ENCODE measurements around the gene PHF12.
"Not testable (repeated sequence)": the region's sequence is repeated elsewhere in the genome, so short reads cannot be mapped to it uniquely, and the experiment has no call there.

Gene PHF12

DNA sequence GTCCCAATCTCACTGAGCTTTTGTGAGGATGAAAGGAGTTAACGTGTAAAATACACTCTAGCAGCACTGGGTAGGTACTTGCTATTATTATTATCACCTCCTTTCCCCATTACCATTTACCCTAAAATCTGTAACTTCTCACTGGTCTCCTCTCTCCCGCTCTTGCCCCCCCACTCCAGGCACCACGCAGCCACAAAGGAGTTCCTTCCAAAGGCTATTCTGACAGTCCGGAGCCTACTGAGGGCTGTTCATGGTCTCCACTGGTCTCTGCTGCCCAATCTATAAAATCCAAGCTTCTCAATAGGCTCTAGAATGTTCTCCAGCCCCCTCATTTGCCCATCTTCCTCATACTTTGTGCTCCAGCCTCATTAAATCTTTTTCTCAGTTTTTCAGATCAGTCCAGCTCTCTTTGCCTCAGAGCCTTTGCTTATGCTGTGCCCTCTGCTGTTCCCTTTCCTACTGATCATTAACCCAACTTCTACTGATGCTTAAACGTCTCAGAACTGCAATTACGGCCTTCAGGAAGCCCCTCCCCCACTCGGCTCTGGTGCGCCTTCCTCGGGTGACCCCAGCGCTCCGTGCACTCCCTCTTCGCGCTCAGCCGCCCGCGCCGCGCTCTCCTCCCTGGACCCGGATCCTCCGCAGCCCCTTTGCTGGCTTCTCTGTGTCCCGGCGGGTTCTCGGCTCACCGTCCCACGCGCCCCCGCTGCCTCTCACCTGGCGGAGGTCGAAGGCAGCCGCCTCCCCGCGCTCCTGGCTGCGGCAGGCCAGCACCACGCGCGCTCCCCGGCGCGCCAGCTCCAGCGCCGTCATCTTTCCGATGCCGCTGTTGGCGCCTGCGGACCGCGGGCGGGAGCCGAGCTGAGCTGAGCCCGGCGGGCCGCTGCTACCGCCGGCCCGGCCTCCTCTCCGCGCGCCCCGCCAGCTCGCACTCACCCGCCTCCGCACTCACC lies 49.2 kb downstream of the PHF12 start:
- no peak for DNase-seq (ENCODE audit: low read depth)

DNA sequence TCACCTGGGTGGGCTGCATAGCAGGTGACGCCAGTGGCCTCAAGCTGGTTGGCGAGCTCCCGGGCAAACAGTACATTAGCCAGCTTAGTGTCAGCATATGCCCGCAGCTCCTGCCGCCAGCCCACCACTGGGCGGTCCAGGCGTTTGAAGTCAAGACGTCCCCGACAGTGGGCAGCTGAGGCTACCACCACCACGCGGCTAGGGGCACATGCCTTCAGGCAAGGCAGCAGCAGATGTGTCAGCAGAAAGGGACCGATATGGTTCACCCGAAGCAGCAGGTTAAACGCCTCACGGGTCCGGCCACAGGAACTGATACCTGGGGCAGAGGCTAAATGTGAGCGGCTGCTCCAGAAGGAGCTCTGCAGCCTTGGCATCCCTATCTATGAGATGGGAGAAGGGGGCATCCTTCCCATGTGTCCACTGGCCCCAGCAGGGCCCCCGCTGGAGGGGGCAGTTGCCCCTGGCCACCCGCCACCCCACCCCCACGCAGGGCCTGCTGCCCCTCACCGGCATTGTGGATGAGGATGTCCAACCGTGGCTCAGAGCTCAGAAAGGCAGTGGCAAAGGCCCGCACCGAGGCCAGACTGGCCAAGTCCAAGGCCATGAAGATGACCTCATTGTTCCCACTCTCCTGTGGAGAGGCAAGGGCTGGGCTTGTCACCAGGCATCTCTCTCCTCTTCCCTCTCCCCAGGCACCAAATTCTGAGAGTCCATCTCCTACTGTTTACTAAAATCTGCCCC lies 50.2 kb downstream of the PHF12 start:
- DNase-seq (ENCODE audit: low read depth): no peak

- DNase-seq (ENCODE audit: low read depth): no peak
Observed at GRCh38 chr17:28899212-28899815, 52.0 kb downstream of the PHF12 start.

- DNase-seq (ENCODE audit: low read depth): no peak
Observed at GRCh38 chr17:28898527-28898955, 52.8 kb downstream of the PHF12 start.

DNA sequence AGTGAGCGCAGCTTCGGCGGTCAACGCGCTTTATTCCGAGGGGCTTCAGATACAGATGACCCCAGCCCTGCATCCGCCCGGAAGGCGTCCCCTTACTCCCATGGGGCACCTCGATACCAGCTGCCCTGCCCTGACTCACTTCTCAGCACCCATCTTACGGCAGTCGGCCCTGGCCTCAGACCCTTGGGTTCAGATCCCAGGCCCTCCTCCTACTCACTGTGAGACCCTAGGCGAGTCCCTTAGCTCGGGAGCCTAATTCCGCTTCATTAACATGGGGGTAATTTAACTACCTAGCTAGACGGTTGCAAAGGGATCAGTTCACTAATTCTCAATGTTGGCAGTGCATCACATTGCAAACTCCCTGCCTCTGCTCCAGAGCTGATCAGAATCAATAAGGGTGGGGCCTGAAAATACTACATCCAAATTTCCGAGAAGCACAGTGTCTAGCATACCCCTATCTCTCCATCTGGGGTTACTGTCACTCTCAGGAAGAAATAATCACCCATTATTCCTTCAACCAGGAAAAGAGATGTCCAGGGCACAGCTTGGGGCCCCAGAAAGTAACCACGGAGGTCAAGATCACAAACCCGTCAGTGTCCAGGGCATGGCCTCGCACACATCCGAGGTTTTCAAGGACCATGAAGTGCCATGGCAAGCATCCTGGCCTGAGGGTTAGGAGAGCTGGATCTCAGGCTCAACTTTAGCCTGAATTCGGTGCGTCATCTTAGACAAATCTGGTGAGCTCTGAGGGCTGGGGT lies 53.4 kb downstream of the PHF12 start:
- DNase-seq (ENCODE audit: low read depth): no peak

GRCh38 chr17:28896884-28897768 lies 54.2 kb downstream of the PHF12 start, which contains the start of gene FLOT2:
TSS of gene FLOT2 (minus strand) at chr17:28897733. CDS start at chr17:28897574, 159 bp downstream.
- no peak for DNase-seq (ENCODE audit: low read depth)

- no peak for DNase-seq (ENCODE audit: low read depth)
Observed at GRCh38 chr17:28896491-28896883, 54.8 kb downstream of the PHF12 start.

DNA sequence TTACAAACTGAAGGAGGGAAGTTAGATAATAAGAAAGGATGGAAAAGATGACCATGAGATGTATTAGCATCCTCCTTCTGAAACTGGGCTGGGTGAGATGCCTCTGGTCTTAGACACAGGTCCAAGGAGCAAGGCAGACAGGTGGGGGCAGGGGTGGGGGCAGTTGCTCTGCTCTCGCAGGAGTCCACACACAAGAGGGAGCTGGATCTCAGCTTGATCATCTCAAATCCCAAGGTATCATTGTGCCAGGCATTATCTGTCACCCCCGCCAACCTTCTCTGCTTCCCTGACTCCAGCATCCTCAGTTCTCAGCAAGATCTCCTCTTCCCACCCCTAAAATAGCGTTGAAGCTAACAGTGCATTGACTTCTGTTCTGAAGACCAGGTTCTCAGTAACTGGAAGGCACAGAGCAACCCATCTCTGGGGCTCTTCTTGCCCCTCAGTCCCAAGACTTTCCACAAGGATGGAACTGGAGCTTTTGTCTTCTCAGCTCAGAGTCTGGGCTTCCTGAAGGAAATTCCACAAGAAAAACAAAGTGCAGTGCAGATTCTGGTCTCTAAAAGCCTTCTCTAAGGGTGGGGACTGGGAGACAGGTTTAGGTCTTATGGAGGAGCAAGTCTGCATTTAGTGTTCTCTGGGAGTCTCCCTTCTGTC lies 55.4 kb downstream of the PHF12 start:
- no peak for DNase-seq (ENCODE audit: low read depth)

DNA sequence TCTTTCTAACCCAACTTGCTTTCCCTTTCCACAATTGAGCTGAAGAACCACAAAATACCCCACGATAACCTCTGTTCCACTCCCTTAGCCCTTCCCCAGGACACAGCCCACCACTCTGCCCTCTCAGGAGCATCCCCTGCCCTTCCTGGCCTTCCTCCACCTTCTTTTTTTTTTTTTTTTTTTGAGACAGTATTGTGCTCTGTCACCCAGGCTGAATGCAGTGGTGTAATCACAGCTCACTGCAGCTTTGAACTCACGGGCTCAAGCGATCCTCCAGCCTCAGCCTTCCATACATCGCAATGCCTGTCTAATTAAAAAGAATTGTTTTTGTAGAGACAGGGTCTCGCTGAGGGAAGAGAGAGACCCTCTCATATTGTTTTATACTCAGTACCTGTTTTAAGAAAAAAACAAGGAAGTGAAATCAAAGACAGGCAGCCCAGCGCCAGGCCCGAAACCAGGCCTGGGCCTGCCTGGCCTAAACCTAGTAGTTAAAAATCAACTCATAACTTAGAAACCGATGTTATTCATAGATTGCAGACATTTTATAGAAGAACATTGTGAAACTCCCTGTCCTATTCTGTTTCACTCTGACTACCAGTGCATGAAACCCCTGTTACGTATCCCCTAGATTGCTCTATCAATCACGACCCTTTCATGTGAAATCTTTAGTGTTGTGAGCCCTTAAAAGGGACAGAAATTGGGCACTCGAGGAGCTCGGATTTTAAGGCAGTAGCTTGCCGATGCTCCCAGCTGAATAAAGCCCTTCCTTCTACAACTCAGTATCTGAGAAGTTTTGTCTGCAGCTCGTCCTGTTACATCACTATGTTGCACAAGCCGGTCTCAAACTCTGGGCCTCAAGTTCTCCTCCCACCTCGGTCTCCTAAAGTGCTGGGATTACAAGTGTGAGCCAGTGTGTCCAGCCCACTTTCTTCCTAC lies 57.8 kb downstream of the PHF12 start:
- not testable (repeated sequence) for DNase-seq (ENCODE audit: low read depth)

GRCh38 chr17:28892024-28892423 lies 59.3 kb downstream of the PHF12 start:
- no peak for DNase-seq (ENCODE audit: low read depth)

- no peak for DNase-seq (ENCODE audit: low read depth)
Observed at GRCh38 chr17:28891201-28891600, 60.1 kb downstream of the PHF12 start.

DNA sequence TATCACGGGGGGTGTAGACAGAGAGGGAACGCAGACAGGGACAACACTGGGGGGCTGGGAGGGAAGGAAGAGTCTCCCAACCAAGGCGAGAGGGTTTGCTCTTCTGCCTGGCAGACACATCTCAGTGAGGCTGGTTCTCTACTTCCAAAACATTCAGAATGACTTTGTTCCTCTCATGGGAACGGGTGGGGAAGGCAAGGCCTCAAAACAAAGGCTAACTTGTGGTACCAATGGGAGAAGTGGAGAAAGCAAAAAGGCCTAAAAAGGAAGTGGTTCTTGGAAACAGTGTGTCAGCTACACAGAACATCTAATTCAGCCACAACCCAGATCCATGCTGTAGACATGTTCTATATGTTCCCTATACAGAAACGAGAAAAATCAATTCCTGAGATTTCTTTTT lies 61.3 kb downstream of the PHF12 start:
- DNase-seq (ENCODE audit: low read depth): no peak

DNA sequence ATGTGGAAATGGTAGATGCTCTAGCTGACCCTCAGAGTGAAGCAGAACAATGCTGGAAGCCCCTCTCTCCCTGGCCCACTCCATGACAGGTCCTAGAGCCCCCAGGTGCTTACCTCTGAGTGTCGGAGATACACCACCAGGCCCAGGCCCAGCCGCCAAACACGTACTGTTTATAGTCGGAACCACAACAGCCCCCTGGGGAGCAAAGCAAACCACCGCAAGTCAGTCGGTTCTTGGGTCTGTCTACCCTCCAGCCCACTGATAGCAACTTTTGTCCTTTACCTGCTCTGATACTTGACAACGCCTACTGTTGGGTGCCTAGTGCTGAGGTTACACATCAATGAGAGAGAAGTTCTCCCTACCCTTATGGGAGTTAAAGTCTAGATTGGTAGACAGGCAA lies 62.5 kb downstream of the PHF12 start:
- no peak for DNase-seq (ENCODE audit: low read depth)

GRCh38 chr17:28887871-28888471 lies 63.3 kb downstream of the PHF12 start:
- DNase-seq (ENCODE audit: low read depth): no peak

DNA sequence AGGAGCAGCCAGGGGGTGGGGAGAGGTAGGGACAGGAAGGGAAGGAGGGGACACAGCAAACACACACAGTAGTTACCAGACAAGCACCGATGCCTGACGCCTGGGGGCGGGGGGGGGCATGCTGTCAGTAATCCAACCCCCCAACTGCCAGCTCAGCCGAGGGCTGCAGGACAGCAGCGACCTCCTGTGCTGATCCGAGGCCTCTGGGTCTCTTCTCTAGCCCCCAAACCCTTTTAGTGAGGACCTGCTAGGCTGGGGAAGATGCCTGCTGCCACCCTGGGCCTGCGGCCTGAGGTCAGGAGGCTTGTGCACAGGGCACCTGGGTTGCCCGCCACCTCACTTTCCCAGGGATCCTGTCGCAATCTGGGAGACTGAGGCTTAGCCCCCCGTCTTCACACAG lies 65.4 kb downstream of the PHF12 start:
- no peak for DNase-seq (ENCODE audit: low read depth)

DNA sequence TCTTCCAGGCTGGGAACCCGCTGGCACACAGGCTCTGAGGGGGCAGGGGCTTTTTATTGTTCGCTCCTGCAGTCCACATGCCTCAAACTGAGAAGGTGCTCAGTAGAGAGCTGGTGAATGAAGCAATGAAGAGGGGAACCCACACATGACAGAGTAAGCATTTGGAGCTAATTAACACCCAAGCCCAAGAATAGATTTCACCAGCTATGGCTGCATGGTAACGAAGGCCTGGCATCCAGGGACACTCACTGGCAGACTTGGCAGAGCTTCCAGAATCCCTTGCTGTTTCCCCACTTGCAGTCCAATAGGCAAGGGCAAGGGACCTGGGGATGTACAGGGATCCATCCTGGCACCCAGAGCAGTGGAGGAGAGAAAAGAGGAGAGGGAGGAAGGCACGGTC lies 66.0 kb downstream of the PHF12 start:
- no peak for DNase-seq (ENCODE audit: low read depth)

DNA sequence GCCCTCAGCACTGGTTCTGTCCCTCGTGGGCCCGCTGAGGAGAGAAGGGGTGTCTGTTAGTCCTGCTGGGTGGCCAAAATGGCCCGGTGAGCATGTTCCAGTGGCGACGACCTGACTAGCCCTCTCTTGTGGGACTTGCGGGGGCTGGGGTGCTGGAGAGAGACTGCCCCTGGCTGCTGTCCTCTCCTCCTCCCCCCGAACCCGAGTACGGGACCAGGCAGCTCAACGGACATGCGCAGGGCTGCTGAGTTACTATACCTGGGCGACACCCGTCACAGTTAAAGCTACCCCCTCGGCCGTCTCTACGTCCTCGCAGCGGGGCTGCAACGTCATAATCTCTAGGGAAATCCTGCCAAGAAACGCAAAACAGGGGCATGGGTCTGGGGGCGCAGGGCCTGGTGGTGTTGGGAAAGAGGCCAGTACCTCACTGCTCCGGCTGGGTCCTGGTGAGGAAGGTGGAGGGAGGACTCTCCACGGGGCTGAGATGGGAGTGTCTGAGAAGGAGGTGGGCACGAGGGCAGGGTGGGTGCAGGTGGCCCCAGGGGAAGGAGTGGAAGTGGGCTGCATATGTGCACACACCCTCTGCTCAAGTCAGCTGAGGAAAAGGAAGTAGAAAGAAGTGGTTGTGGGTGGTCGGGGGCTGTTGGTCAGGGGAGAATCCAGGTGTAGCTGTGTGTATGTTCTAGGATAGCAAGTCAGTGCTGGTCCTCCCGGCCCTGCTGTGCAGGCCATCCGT lies 67.2 kb downstream of the PHF12 start:
- no peak for DNase-seq (ENCODE audit: low read depth)
